ENCODE measurements around the gene SARS1. TPM values are rescaled to one million over a fixed set of nuclear protein-coding genes. Genes with fewer than 3 reads are reported as not detected.

SARS1 gene
- polyA plus RNA-seq, 1 of the 3 experiments (the other 2 are of a cell fraction): 98.3 TPM

GRCh38 chr1:109281680-109282496 lies 68.2 kb downstream of the SARS1 start:
- DNase-seq: no peak
- H3K4me1 ChIP-seq (ENCODE audit: control insufficient read depth in 1 of 2, insufficient read depth in 2 of 2, low read depth in 1 of 2, low read length in 1 of 2): peaks cover 0 to 25% of the 10 kb centered on the region in 2 experiments; a peak in 1 of 4 replicates
- peak overlapping the region in 1 of 2 experiments; percentile 25; a peak in 1 of 4 replicates for H3K27ac ChIP-seq (ENCODE audit: low read depth in 2 of 2, low read length in 1 of 2)
- H4K20me1 ChIP-seq (ENCODE audit: insufficient read depth): no peaks in the 10 kb centered on the region
- no peaks in the 10 kb centered on the region for H3K36me3 ChIP-seq (replicated peaks in 1 of 2; ENCODE audit: control insufficient read depth in 1 of 2, insufficient read depth in 2 of 2, low read length in 1 of 2)
- H3K27me3 ChIP-seq (ENCODE audit: insufficient read depth): no peaks in the 10 kb centered on the region
- ChIA-PET CTCF (interaction anchor here (1.2 to 8.7 kb wide), 7 partner anchors 18 to 358 kb away, joined by 3 to 252 read pairs (median 6); partner anchors contain the start of genes CELSR2 and SORT1), POLR2A (interaction anchor here (1.1 to 1.4 kb wide), 3 partner anchors 118 to 267 kb away, joined by 3 to 9 read pairs (median 6); partner anchors contain the start of gene GNAI3)
- no peaks in the 10 kb centered on the region for H3K9me3 ChIP-seq
- H3K9ac ChIP-seq: peak overlapping the region; percentile 68
- H3K79me2 ChIP-seq (ENCODE audit: insufficient read depth): peaks cover 26% of the 10 kb centered on the region; the same call in 1 of the 2 replicates
- no peaks in the 10 kb centered on the region for H3K9me2 ChIP-seq
- TF ChIP-seq ELF1 (IDR thresholded peaks at IDR 0.05) (no peak), FOXM1 (IDR thresholded peaks at IDR 0.05; ENCODE audit: low read depth) (no peak), NRF1 (IDR thresholded peaks at IDR 0.05; ENCODE audit: low read depth, low read length) (no peak), IRF3 (IDR thresholded peaks at IDR 0.05; ENCODE audit: low read depth, low read length) (no peak), ZBTB33 (IDR thresholded peaks at IDR 0.05; ENCODE audit: borderline replicate concordance, low read depth) (no peak), MAX (IDR thresholded peaks at IDR 0.05; ENCODE audit: low read depth) (no peak), USF1 (IDR thresholded peaks at IDR 0.05; ENCODE audit: borderline replicate concordance, low read depth) (no peak), SIN3A (IDR thresholded peaks at IDR 0.05; ENCODE audit: borderline replicate concordance, low read depth, low read length) (no peak), FOXJ3 (CRISPR knock-in tag; IDR thresholded peaks at IDR 0.05) (no peak), CTCF (IDR thresholded peaks at IDR 0.05) (no peak), JUND (IDR thresholded peaks at IDR 0.05) (no peak), FOSL2 (IDR thresholded peaks at IDR 0.05; ENCODE audit: borderline replicate concordance, low read depth) (no peak), GABPA (IDR thresholded peaks at IDR 0.05; ENCODE audit: low read depth) (no peak), TEAD4 (IDR thresholded peaks at IDR 0.05; ENCODE audit: borderline replicate concordance, insufficient read depth) (no peak), RCOR1 (IDR thresholded peaks at IDR 0.05; ENCODE audit: low read length) (no peak), RAD21 (IDR thresholded peaks at IDR 0.05; ENCODE audit: low read length) (no peak), TAF1 (IDR thresholded peaks at IDR 0.05; ENCODE audit: borderline replicate concordance, low read depth, low read length) (no peak), TCF12 (IDR thresholded peaks at IDR 0.05) (no peak), POLR2AphosphoS5 (IDR thresholded peaks at IDR 0.05; ENCODE audit: low read depth, low read length) (no peak)
- peak overlapping the region; percentile 69 to 84 for H3K4me3 ChIP-seq (ENCODE audit: low read depth in 2 of 2, low read length in 1 of 2)
- H3K4me2 ChIP-seq: peak overlapping the region; percentile 82
- H3F3A ChIP-seq (replicated peaks; ENCODE audit: insufficient read depth): peaks cover 11% of the 10 kb centered on the region
- 71% methylated on average over 15 of the region's 28 CpGs for WGBS (ENCODE audit: low lambda C conversion rate)
- peak overlapping the region; percentile 86; the same call in 1 of the 2 replicates for H2AFZ ChIP-seq (ENCODE audit: low read depth)
